Measurements from ENCODE around the gene FANCM.

- TF ChIP-seq CTCF (IDR thresholded peaks at IDR 0.05) (no peak), POLR2A (IDR thresholded peaks at IDR 0.05) (no peak)
Observed at GRCh38 chr14:45194964-45195363, 59.2 kb downstream of the FANCM start.

Data from testis (tissue), 2 donors.